ENCODE results near the gene EFNA5. TPM values are rescaled to one million over a fixed set of nuclear protein-coding genes. Genes with fewer than 3 reads are reported as not detected.

The EFNA5 gene
- total and polyA plus RNA-seq, 10 of the 15 experiments (the other 5 are each of a cell fraction or from before 2014, with no cell fraction given) = 0.19 to 12.6 (median 3.9) TPM

- TF ChIP-seq CUX1 (IDR thresholded peaks at IDR 0.05; ENCODE audit: insufficient replicate concordance, low read depth, low read length) (no peak), ZNF217 (IDR thresholded peaks at IDR 0.05) (0 out of 2 replicates have a peak, but pooled peaks have one; percentile 40), CREM (IDR thresholded peaks at IDR 0.05; ENCODE audit: low read depth) (0 out of 2 replicates have a peak, but pooled peaks have one; percentile 36), ATF7 (IDR thresholded peaks at IDR 0.05; ENCODE audit: low read depth) (peak; percentile 53; the same call in 1 of the 2 replicates), FOXM1 (IDR thresholded peaks at IDR 0.05; ENCODE audit: low read depth, low read length) (peak; percentile 26; the same call in 1 of the 2 replicates), EP300 (IDR thresholded peaks at IDR 0.05; ENCODE audit: borderline replicate concordance in 1 of 2, control insufficient read depth in 1 of 2, low read depth in 2 of 2, low read length in 2 of 2) (peak in 1 of 2 experiments; percentile 47; a peak in 1 of 4 replicates), CBFB (IDR thresholded peaks at IDR 0.05; ENCODE audit: low read depth) (0 out of 2 replicates have a peak, but pooled peaks have one; percentile 31), JUNB (IDR thresholded peaks at IDR 0.05) (peak; percentile 29; the same call in 1 of the 2 replicates), CREB1 (IDR thresholded peaks at IDR 0.05; ENCODE audit: low read depth) (peak; percentile 19; the same call in 1 of the 2 replicates), ZNF24 (IDR thresholded peaks at IDR 0.05) (peak; percentile 52; the same call in 1 of the 2 replicates), MLLT1 (IDR thresholded peaks at IDR 0.05) (0 out of 2 replicates have a peak, but pooled peaks have one; percentile 30), KDM1A (IDR thresholded peaks at IDR 0.05; ENCODE audit: borderline replicate concordance) (no peak)
Observed at GRCh38 chr5:107486489-107486888, 184.2 kb downstream of the EFNA5 start (continued).
